ENCODE measurements around the gene CHPF. TPM values are rescaled to one million over a fixed set of nuclear protein-coding genes. Genes with fewer than 3 reads are reported as not detected.
A peak's percentile ranks its signal among the peaks of the same experiment; 100 is the strongest.

The CHPF gene
- total and polyA plus RNA-seq, 2 donors (not counting 1 experiment from before 2014, with no cell fraction given) = 1.3 to 5.2 TPM

DNA sequence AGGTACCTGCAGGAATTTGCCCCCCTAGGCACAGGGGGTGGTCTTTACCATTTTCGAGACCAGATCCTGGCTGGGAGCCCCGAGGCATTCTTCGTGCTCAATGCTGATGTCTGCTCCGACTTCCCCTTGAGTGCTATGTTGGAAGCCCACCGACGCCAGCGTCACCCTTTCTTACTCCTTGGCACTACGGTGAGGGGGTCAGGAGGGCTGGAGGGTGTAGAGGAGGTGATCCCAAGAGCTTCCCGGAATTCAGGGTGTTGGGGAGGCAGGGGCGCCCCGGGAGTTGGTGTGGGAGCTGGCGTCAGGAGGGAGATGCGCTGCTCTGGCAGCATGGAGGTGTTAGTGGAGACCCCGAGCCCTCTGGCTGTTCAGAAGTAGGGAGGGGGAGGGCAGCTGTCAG, 41.8 kb downstream of the CHPF start:
- Mint-ChIP-seq H3K27me3 (peaks cover 11% of the 10 kb centered on the region), H3K4me1 (peaks cover 24% of the 10 kb centered on the region), H3K9me3 (ENCODE audit: insufficient read depth) (no peaks in the 10 kb centered on the region), H3K4me3 (no peak overlapping the region), H3K27ac (no peak overlapping the region)
- WGBS (ENCODE audit: insufficient coverage) = 98% methylated on average over 11 of the region's 14 CpGs
- ChIA-PET POLR2A (no interaction called here), CTCF (interaction anchor here (1.7 kb wide), 1 partner anchor 8 kb away, joined by 4 read pairs; no protein-coding TSS in a partner anchor)
- intact Hi-C loops (cut with micrococcal nuclease) = no loop called here
- Histone ChIP-seq H3K27ac (ENCODE audit: low read length in 2 of 2) (no peak overlapping the region), H3K36me3 (replicated peaks in 1 of 2; ENCODE audit: control extremely low read depth in 1 of 2, control insufficient read depth in 1 of 2, extremely low read depth in 1 of 2, insufficient read depth in 2 of 2, low read length in 1 of 2) (peaks cover 0 to 27% of the 10 kb centered on the region in 2 experiments), H3K9me3 (ENCODE audit: control extremely low read depth in 1 of 3, control insufficient read depth in 2 of 3, insufficient read depth in 1 of 3, low read length in 2 of 3) (peaks cover 0 to 9% (median 0%) of the 10 kb centered on the region in 3 donors), H3K27me3 (replicated peaks in 1 of 4; ENCODE audit: control extremely low read depth in 1 of 4, control insufficient read depth in 3 of 4, insufficient read depth in 4 of 4, low read length in 3 of 4) (peaks cover 0 to 13% (median 6%) of the 10 kb centered on the region in 4 experiments), H3K4me2 (replicated peaks; ENCODE audit: low read depth, low read length, poor library complexity, severe bottlenecking) (no peak overlapping the region), H4K20me1 (ENCODE audit: control insufficient read depth, insufficient read depth, low read length, poor library complexity, severe bottlenecking) (no peaks in the 10 kb centered on the region), H3K79me2 (ENCODE audit: control insufficient read depth, insufficient read depth, low read length) (peaks cover 19% of the 10 kb centered on the region), H3K4me1 (ENCODE audit: control insufficient read depth in 2 of 2, insufficient read depth in 2 of 2, low read length in 2 of 2) (peaks cover 20 to 24% of the 10 kb centered on the region in 2 donors), H3K9ac (ENCODE audit: low read length) (no peak overlapping the region), H3K4me3 (ENCODE audit: control extremely low read depth in 1 of 5, extremely low read depth in 1 of 5, insufficient read depth in 1 of 5, low read depth in 2 of 5, low read length in 4 of 5) (no peak overlapping the region), H2AFZ (ENCODE audit: insufficient read depth, low read depth, low read length, poor library complexity, severe bottlenecking) (no peak overlapping the region)
- ATAC-seq (ENCODE audit: low read depth) (no peak), DNase-seq (no peak)
- TF ChIP-seq CTCF (IDR thresholded peaks at IDR 0.05) (no peak), EZH2 (IDR thresholded peaks at IDR 0.05; ENCODE audit: borderline replicate concordance, insufficient read depth, low read depth, low read length, poor library complexity, severe bottlenecking) (no peak)

- CTCF ChIA-PET = interaction anchor here (1.0 to 10.4 kb wide), 5 partner anchors 14 to 142 kb away, joined by 3 to 123 read pairs (median 3); partner anchors contain the start of gene ASIC4
These were observed 43.5 kb downstream of the CHPF start for GRCh38 chr2:219500135-219500534.

More at GRCh38 chr2:219500135-219500534, 43.5 kb downstream of the CHPF start:
- Mint-ChIP-seq H3K27me3 (peaks cover 21% of the 10 kb centered on the region), H3K4me1 (peaks cover 32% of the 10 kb centered on the region), H3K27ac (no peak overlapping the region), H3K4me3 (peak overlapping the region; percentile 43), H3K9me3 (ENCODE audit: insufficient read depth) (no peaks in the 10 kb centered on the region)
- ATAC-seq (ENCODE audit: low read depth) (no peak), DNase-seq (no peak)
- POLR2A ChIA-PET = interaction anchor here (0.6 kb wide), 1 partner anchor 503 kb away, joined by 6 read pairs; no protein-coding TSS in a partner anchor
- TF ChIP-seq EZH2 (IDR thresholded peaks at IDR 0.05; ENCODE audit: borderline replicate concordance, insufficient read depth, low read depth, low read length, poor library complexity, severe bottlenecking) = no peak
- TF ChIP-seq CTCF (IDR thresholded peaks at IDR 0.05) = no peak
- Histone ChIP-seq H3K4me3 (ENCODE audit: control extremely low read depth in 1 of 5, extremely low read depth in 1 of 5, insufficient read depth in 1 of 5, low read depth in 2 of 5, low read length in 4 of 5) (no peak overlapping the region), H3K79me2 (ENCODE audit: control insufficient read depth, insufficient read depth, low read length) (peaks cover 19% of the 10 kb centered on the region), H3K27me3 (replicated peaks in 1 of 4; ENCODE audit: control extremely low read depth in 1 of 4, control insufficient read depth in 3 of 4, insufficient read depth in 4 of 4, low read length in 3 of 4) (peaks cover 0 to 31% (median 17%) of the 10 kb centered on the region in 4 experiments), H3K9me3 (ENCODE audit: control extremely low read depth in 1 of 3, control insufficient read depth in 2 of 3, insufficient read depth in 1 of 3, low read length in 2 of 3) (peaks cover 0 to 21% (median 0%) of the 10 kb centered on the region in 3 donors), H3K36me3 (replicated peaks in 1 of 2; ENCODE audit: control extremely low read depth in 1 of 2, control insufficient read depth in 1 of 2, extremely low read depth in 1 of 2, insufficient read depth in 2 of 2, low read length in 1 of 2) (peaks cover 0 to 16% of the 10 kb centered on the region in 2 experiments), H3K9ac (ENCODE audit: low read length) (no peak overlapping the region), H3K4me1 (ENCODE audit: control insufficient read depth in 2 of 2, insufficient read depth in 2 of 2, low read length in 2 of 2) (peaks cover 37 to 38% of the 10 kb centered on the region in 2 donors), H2AFZ (ENCODE audit: insufficient read depth, low read depth, low read length, poor library complexity, severe bottlenecking) (no peak overlapping the region), H4K20me1 (ENCODE audit: control insufficient read depth, insufficient read depth, low read length, poor library complexity, severe bottlenecking) (no peaks in the 10 kb centered on the region), H3K27ac (ENCODE audit: low read length in 2 of 2) (no peak overlapping the region), H3K4me2 (replicated peaks; ENCODE audit: low read depth, low read length, poor library complexity, severe bottlenecking) (no peak overlapping the region)
- intact Hi-C loops (cut with micrococcal nuclease) = no loop called here
- WGBS (ENCODE audit: insufficient coverage) = 90% methylated on average over 2 of the region's 2 CpGs

Data from B cell (primary cell).